A549 (cell line): ENCODE data around the gene NID2.

ENCODE experiments used
- CTCF ChIP-seq: fragments of >200 bp; sonication (Bioruptor Twin); formaldehyde crosslinking; IDR thresholded peaks from 3 replicates; pipeline ENCODE4 v1.5.1; 2016
- MAX ChIP-seq: IDR thresholded peaks from 2 replicates; pipeline ENCODE4 v1.6.1; 2012
- NR3C1 ChIP-seq: fragments of >200 bp; sonication (Bioruptor Twin); formaldehyde crosslinking; IDR thresholded peaks from 3 replicates; pipeline ENCODE4 v1.6.1; 2017
- RAD21 ChIP-seq, 2 experiments: fragments of >200 bp in 1 of 2; sonication (Bioruptor Twin) in 1 of 2; formaldehyde crosslinking in 1 of 2; IDR thresholded peaks in 1 of 2; conservative IDR thresholded peaks in 1 of 2; 2 replicates in 1 of 2; 3 replicates in 1 of 2; pipeline ENCODE4 v1.6.1; 2012 to 2018; ENCODE audit warnings: inconsistent platforms in 1 of 2

- TF ChIP-seq NR3C1, result no peak
- no peak for TF ChIP-seq RAD21 (conservative IDR thresholded peaks at IDR 0.05 in 1 of 2, IDR thresholded peaks at IDR 0.05 in 1 of 2)
- TF ChIP-seq CTCF, result no peak
- no peak for TF ChIP-seq MAX
These were observed 69.8 kb downstream of the NID2 start for GRCh38 chr14:51999084-51999483.
